H1 (cell line): Measurements from ENCODE around the gene SMARCD2. TPM values are rescaled to one million over a fixed set of nuclear protein-coding genes. Genes with fewer than 3 reads are reported as not detected.
A peak's percentile ranks its signal among the peaks of the same experiment; 100 is the strongest.

ENCODE experiments used
- EGR1 ChIP-seq: IDR thresholded peaks from 2 replicates; pipeline ENCODE4 v1.6.1; 2011; ENCODE audit warnings: low read depth, low read length, borderline replicate concordance
- HDAC2 ChIP-seq, 2 experiments: fragments of 300-600 bp in 1 of 2; sonication (generic) in 1 of 2; IDR thresholded peaks; 2 replicates each; pipeline ENCODE4 v1.6.1; 2011 to 2012; ENCODE audit warnings: low read depth in 2 of 2, low read length in 2 of 2, mild to moderate bottlenecking in 2 of 2, moderate library complexity in 2 of 2, borderline replicate concordance in 1 of 2, inconsistent platforms in 1 of 2
- polyA plus RNA-seq, 7 experiments: library from polyadenylated mRNA; depleted of rRNA in 3 of 7; stranded (reverse) in 5 of 7; unstranded in 2 of 7; fragments of >200 nt in 5 of 7; fragments of 200-250 nt in 2 of 7; gene quantifications; 1 replicate in 5 of 7; 2 replicates in 1 of 7; 4 replicates in 1 of 7; pipeline versions ENCODE4 v1.2.1 to v1.2.3, GENCODE V29; 2011 to 2013; ENCODE audit warnings: missing spikeins in 2 of 7, mixed read lengths in 2 of 7
- total RNA-seq: library from RNA; stranded (reverse); fragmentation: NEBNext Ultra II Directional; extraction: Animal tissue kit (Norgen Biotek cat#: 25700); gene quantifications from 2 replicates; pipeline ENCODE4 v1.2.1, GENCODE V29; 2021

Gene SMARCD2
- total and polyA plus RNA-seq, 2 of the 8 experiments (the other 6 are each of a cell fraction or from before 2014, with no cell fraction given), result 90.0 to 92.2 TPM

- 0 out of 4 replicates have a peak, but pooled peaks have one; percentile 22 to 37 for TF ChIP-seq HDAC2 (IDR thresholded peaks at IDR 0.05; ENCODE audit: borderline replicate concordance in 1 of 2, low read depth in 2 of 2, low read length in 2 of 2)
- TF ChIP-seq EGR1, result peak; percentile 65; the same call in 1 of the 2 replicates
Observed at GRCh38 chr17:63827002-63827800, 15.3 kb downstream of the SMARCD2 start, which contains the start of the genes FTSJ3 and PSMC5 (continued).
